ENCODE results near the gene BARHL2.

Gene BARHL2

GRCh38 chr1:90724926-90725656, 8.0 kb upstream of the BARHL2 start:
- no peak for DNase-seq (ENCODE audit: low read depth, low spot score)

GRCh38 chr1:90724361-90724760, 7.3 kb upstream of the BARHL2 start:
- no peak for DNase-seq (ENCODE audit: low read depth, low spot score)

- DNase-seq (ENCODE audit: low read depth, low spot score), result no peak
These were observed 6.5 kb upstream of the BARHL2 start for GRCh38 chr1:90723590-90724108.

GRCh38 chr1:90722874-90723589, 5.9 kb upstream of the BARHL2 start:
- no peak for DNase-seq (ENCODE audit: low read depth, low spot score)

- DNase-seq (ENCODE audit: low read depth, low spot score), result no peak
These were observed 4.4 kb upstream of the BARHL2 start for GRCh38 chr1:90721210-90722194.

GRCh38 chr1:90720145-90720636, 3.1 kb upstream of the BARHL2 start:
- DNase-seq (ENCODE audit: low read depth, low spot score), result no peak

GRCh38 chr1:90719330-90720144, 2.4 kb upstream of the BARHL2 start:
- no peak for DNase-seq (ENCODE audit: low read depth, low spot score)

GRCh38 chr1:90718411-90719329, 1.6 kb upstream of the BARHL2 start:
- no peak for DNase-seq (ENCODE audit: low read depth, low spot score)

- no peak for DNase-seq (ENCODE audit: low read depth, low spot score)
These were observed 736 bp upstream of the BARHL2 start for GRCh38 chr1:90717665-90718410.

- no peak for DNase-seq (ENCODE audit: low read depth, low spot score)
These were observed 208 bp upstream of the BARHL2 start for GRCh38 chr1:90717356-90717664.

GRCh38 chr1:90716243-90716551, 905 bp downstream of the BARHL2 start:
- no peak for DNase-seq (ENCODE audit: low read depth, low spot score)

- no peak for DNase-seq (ENCODE audit: low read depth, low spot score)
These were observed 1.8 kb downstream of the BARHL2 start for GRCh38 chr1:90715309-90715708.

GRCh38 chr1:90714521-90714951, 2.6 kb downstream of the BARHL2 start:
- DNase-seq (ENCODE audit: low read depth, low spot score), result no peak

- DNase-seq (ENCODE audit: low read depth, low spot score), result no peak
These were observed 3.2 kb downstream of the BARHL2 start for GRCh38 chr1:90713741-90714509.

- no peak for DNase-seq (ENCODE audit: low read depth, low spot score)
These were observed 4.0 kb downstream of the BARHL2 start for GRCh38 chr1:90712915-90713730.

- DNase-seq (ENCODE audit: low read depth, low spot score), result no peak
These were observed 4.8 kb downstream of the BARHL2 start for GRCh38 chr1:90712153-90712856.

- no peak for DNase-seq (ENCODE audit: low read depth, low spot score)
These were observed 5.4 kb downstream of the BARHL2 start for GRCh38 chr1:90711696-90712095.

All from iPS DF 19.7 (cell line).